GM10266 (cell line): ENCODE data around the gene FBXL7.

ENCODE experiments used
- DNase-seq: peaks from one replicate; pipeline ENCODE4 v3.0.0; 2012; ENCODE audit errors: extremely low spot score
- CTCF ChIP-seq: IDR thresholded peaks from 2 replicates; pipeline ENCODE4 v1.5.1; 2012; ENCODE audit warnings: mild to moderate bottlenecking, low read depth; ENCODE audit not compliant: control insufficient read depth, insufficient read depth; ENCODE audit errors: missing control alignments

FBXL7 gene

GRCh38 chr5:15719784-15720183 is 219.8 kb downstream of the FBXL7 start:
- no peak for TF ChIP-seq CTCF
- DNase-seq: no peak

- TF ChIP-seq CTCF: no peak
- DNase-seq: no peak
Measured at GRCh38 chr5:15720515-15720914, 220.5 kb downstream of the FBXL7 start.

GRCh38 chr5:15722305-15722704 is 222.3 kb downstream of the FBXL7 start:
- TF ChIP-seq CTCF: no peak
- no peak for DNase-seq

GRCh38 chr5:15727375-15727774 is 227.4 kb downstream of the FBXL7 start:
- DNase-seq: no peak
- TF ChIP-seq CTCF: no peak

GRCh38 chr5:15728811-15729210 is 228.8 kb downstream of the FBXL7 start:
- no peak for TF ChIP-seq CTCF
- DNase-seq: no peak

- TF ChIP-seq CTCF: no peak
- DNase-seq: no peak
Measured at GRCh38 chr5:15731699-15732098, 231.7 kb downstream of the FBXL7 start.

GRCh38 chr5:15734058-15734457 is 234.1 kb downstream of the FBXL7 start:
- DNase-seq: no peak

More at GRCh38 chr5:15734058-15734457, 234.1 kb downstream of the FBXL7 start:
- TF ChIP-seq CTCF: no peak
